ENCODE measurements around the gene PHAF1.

DNA sequence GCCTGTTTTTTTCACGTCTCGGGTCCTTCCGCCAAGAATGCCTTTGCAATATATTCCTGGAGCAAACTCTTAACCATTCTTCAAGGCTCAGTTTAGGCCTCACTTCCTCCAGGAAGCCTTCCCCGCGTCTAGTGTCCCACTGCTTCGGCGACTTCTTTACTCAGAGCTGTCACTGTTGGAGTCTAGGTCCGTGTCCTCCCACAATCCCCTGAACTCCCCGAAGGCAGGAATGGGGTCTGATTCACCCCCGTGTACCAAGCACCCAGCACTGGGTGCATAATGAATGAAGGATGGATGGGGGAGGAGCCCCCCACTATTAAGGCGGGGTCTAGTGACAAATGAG is 73.5 kb downstream of the PHAF1 start:
- TF ChIP-seq, protein P1, sequence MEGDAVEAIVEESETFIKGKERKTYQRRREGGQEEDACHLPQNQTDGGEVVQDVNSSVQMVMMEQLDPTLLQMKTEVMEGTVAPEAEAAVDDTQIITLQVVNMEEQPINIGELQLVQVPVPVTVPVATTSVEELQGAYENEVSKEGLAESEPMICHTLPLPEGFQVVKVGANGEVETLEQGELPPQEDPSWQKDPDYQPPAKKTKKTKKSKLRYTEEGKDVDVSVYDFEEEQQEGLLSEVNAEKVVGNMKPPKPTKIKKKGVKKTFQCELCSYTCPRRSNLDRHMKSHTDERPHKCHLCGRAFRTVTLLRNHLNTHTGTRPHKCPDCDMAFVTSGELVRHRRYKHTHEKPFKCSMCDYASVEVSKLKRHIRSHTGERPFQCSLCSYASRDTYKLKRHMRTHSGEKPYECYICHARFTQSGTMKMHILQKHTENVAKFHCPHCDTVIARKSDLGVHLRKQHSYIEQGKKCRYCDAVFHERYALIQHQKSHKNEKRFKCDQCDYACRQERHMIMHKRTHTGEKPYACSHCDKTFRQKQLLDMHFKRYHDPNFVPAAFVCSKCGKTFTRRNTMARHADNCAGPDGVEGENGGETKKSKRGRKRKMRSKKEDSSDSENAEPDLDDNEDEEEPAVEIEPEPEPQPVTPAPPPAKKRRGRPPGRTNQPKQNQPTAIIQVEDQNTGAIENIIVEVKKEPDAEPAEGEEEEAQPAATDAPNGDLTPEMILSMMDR (conservative IDR thresholded peaks at IDR 0.05 in 1 of 2, IDR thresholded peaks at IDR 0.05 in 1 of 2; ENCODE audit: extremely low read depth in 1 of 2, insufficient read depth in 1 of 2, low read depth in 1 of 2, low read length in 2 of 2), result no peak
- TF ChIP-seq EZH2 (IDR thresholded peaks at IDR 0.05; ENCODE audit: borderline replicate concordance, low read length), result no peak
